Endodermal cell (in vitro differentiated cells): Measurements from ENCODE around the gene COPZ1. TPM values are rescaled to one million over a fixed set of nuclear protein-coding genes. Genes with fewer than 3 reads are reported as not detected.

Experiments
- DNase-seq: peaks from one replicate; pipeline ENCODE4 v3.0.0-alpha.2; 2017
- H3K27ac ChIP-seq: 2 replicates; pipeline ENCODE4 v1.5.1; 2013; ENCODE audit warnings: mild to moderate bottlenecking, low read depth, low read length, moderate library complexity
- H3K27me3 ChIP-seq: 2 replicates; pipeline ENCODE4 v1.6.1; 2013; ENCODE audit warnings: mild to moderate bottlenecking, low read length, moderate library complexity; ENCODE audit not compliant: insufficient read depth, control insufficient read depth, poor library complexity, severe bottlenecking
- H3K36me3 ChIP-seq: 2 replicates; pipeline ENCODE4 v1.7.0; 2013; ENCODE audit warnings: mild to moderate bottlenecking, low read length, moderate library complexity; ENCODE audit not compliant: control insufficient read depth, insufficient read depth
- H3K4me1 ChIP-seq: one replicate; pipeline ENCODE4 v1.7.0; 2013; ENCODE audit warnings: low read length; ENCODE audit not compliant: control insufficient read depth, insufficient read depth
- H3K4me3 ChIP-seq: 2 replicates; pipeline ENCODE4 v1.5.1; 2013; ENCODE audit warnings: mild to moderate bottlenecking, low read length, moderate library complexity
- H3K9ac ChIP-seq: 2 replicates; pipeline ENCODE4 v1.6.1; 2013; ENCODE audit warnings: mild to moderate bottlenecking, low read length, moderate library complexity; ENCODE audit not compliant: poor library complexity, severe bottlenecking; ENCODE audit errors: extremely low read depth
- H3K9me3 ChIP-seq: 2 replicates; pipeline ENCODE4 v1.6.1; 2013; ENCODE audit warnings: mild to moderate bottlenecking, low read length, moderate library complexity; ENCODE audit not compliant: control insufficient read depth
- H3K27ac Mint-ChIP-seq: 2 replicates; pipeline ENCODE4 v1.8.0; 2020; ENCODE audit warnings: mixed read lengths
- H3K27me3 Mint-ChIP-seq: 2 replicates; pipeline ENCODE4 v1.8.0; 2021; ENCODE audit warnings: mild to moderate bottlenecking, mixed read lengths; ENCODE audit not compliant: insufficient read depth
- H3K36me3 Mint-ChIP-seq: 2 replicates; pipeline ENCODE4 v1.8.0; 2020; ENCODE audit warnings: low read depth, mixed read lengths
- H3K4me1 Mint-ChIP-seq: 2 replicates; pipeline ENCODE4 v1.8.0; 2020; ENCODE audit warnings: mixed read lengths
- H3K4me3 Mint-ChIP-seq: 2 replicates; pipeline ENCODE4 v1.8.0; 2020; ENCODE audit warnings: mild to moderate bottlenecking, moderate library complexity, mixed read lengths
- H3K9me3 Mint-ChIP-seq: 2 replicates; pipeline ENCODE4 v1.8.0; 2020; ENCODE audit warnings: mild to moderate bottlenecking, mixed read lengths
- WGBS, 2 experiments: methylation state at CpG; one replicate each; pipeline versions ENCODE4 v1.1.5 to v1.1.7; 2013; ENCODE audit warnings: missing lambda C conversion rate in 2 of 2, mixed read lengths in 1 of 2; ENCODE audit not compliant: insufficient coverage in 1 of 2, insufficient read length in 1 of 2; 5-methylcytosine and 5-hydroxymethylcytosine counted together
- microRNA-seq: library from miRNA; unstranded; fragments of <30 nt; microRNA quantifications from one replicate; pipeline ENCODE4 v1.2.0, GENCODE V29; 2020; ENCODE audit warnings: borderline microRNAs expressed
- total RNA-seq, 2 donors: library from RNA; stranded (reverse); fragmentation: NEBNext Ultra II Directional in 1 of 2; extraction: Animal tissue kit (Norgen Biotek cat#: 25700) in 1 of 2; gene quantifications; 2 replicates in 1 of 2; 3 replicates in 1 of 2; pipeline ENCODE4 v1.2.1, GENCODE V29; 2021
- TF ChIP-seq, protein P1 (sequence below): fragments of 200-600 bp; sonication (generic); conservative IDR thresholded peaks from 2 replicates; pipeline ENCODE4 v1.5.0; 2021; ENCODE audit warnings: antibody characterized with exemption, mild to moderate bottlenecking

COPZ1 gene
- total RNA-seq, 2 donors from 2014 or later: 153 to 183 TPM

DNA sequence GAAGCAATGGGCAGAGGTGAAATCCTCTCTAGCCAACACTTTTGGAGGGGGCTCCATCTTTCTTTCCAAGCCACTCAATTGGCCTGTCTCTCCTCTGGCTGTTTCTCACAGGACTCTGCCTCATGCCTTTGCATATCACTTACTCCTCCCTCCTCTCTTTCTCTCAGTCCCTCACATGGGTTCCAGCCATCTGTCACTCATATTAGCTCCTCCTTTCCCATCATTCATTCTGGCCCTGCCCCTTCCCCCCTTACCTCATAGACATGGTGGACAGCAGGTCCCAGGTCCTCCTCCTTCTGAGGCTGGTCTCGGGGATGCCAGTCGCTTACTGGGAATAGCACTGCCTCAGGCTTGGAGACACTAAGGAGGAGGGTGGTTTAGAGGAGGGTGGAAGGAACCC is 76.2 kb downstream of the COPZ1 start:
- Mint-ChIP-seq H3K27ac (no peak overlapping the region), H3K4me1 (peaks cover 6% of the 10 kb centered on the region), H3K4me3 (no peak overlapping the region), H3K36me3 (peaks cover 88% of the 10 kb centered on the region), H3K9me3 (no peaks in the 10 kb centered on the region), H3K27me3 (no peaks in the 10 kb centered on the region)
- Histone ChIP-seq H3K36me3 (peaks cover 98% of the 10 kb centered on the region), H3K9me3 (no peaks in the 10 kb centered on the region), H3K27me3 (no peaks in the 10 kb centered on the region), H3K4me1 (peaks cover 3% of the 10 kb centered on the region), H3K4me3 (no peak overlapping the region), H3K9ac (no peak overlapping the region), H3K27ac (no peak overlapping the region)
- no peak for DNase-seq
- TF ChIP-seq, protein P1, sequence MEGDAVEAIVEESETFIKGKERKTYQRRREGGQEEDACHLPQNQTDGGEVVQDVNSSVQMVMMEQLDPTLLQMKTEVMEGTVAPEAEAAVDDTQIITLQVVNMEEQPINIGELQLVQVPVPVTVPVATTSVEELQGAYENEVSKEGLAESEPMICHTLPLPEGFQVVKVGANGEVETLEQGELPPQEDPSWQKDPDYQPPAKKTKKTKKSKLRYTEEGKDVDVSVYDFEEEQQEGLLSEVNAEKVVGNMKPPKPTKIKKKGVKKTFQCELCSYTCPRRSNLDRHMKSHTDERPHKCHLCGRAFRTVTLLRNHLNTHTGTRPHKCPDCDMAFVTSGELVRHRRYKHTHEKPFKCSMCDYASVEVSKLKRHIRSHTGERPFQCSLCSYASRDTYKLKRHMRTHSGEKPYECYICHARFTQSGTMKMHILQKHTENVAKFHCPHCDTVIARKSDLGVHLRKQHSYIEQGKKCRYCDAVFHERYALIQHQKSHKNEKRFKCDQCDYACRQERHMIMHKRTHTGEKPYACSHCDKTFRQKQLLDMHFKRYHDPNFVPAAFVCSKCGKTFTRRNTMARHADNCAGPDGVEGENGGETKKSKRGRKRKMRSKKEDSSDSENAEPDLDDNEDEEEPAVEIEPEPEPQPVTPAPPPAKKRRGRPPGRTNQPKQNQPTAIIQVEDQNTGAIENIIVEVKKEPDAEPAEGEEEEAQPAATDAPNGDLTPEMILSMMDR: no peak
- 92% methylated on average over 2 of the region's 2 CpGs; no CpG with 5 or more reads in 1 of the 2 experiments for WGBS, 2 experiments

Small RNA genes lying within 50 kb of the gene (microRNA-seq; reads per million reads assigned to microRNA genes)
- 38.0 reads per million, percentile 64 among the genes with 10 or more reads in this experiment for gene MIR148B

Other genes starting within 250 kb of the COPZ1 start
- 10 to 100 TPM; 32.4 to 37.2 TPM for gene SMUG1, start 136.1 kb upstream of the COPZ1 start, total RNA-seq
- 100 to 1,000 TPM; 230 to 341 TPM for gene CBX5, start 45.0 kb upstream of the COPZ1 start, total RNA-seq
- gene HNRNPA1, start 44.4 kb upstream of the COPZ1 start, total RNA-seq: 1,000 to 10,000 TPM; 2,414 to 2,488 TPM
- gene NFE2, start 24.1 kb upstream of the COPZ1 start, total RNA-seq: 1 to 10 TPM; 2.7 TPM
- not detected for gene GPR84, start 39.4 kb downstream of the COPZ1 start, total RNA-seq
- 10 to 100 TPM; 10.5 to 16.3 TPM for gene ZNF385A, start 59.6 kb downstream of the COPZ1 start, total RNA-seq
- 100 to 1,000 TPM; 189 to 243 TPM for gene ITGA5, start 94.1 kb downstream of the COPZ1 start, total RNA-seq
- not detected for gene GTSF1, start 148.5 kb downstream of the COPZ1 start, total RNA-seq
- gene NCKAP1L, start 172.6 kb downstream of the COPZ1 start, total RNA-seq: 1 to 10 TPM; 2.1 to 2.5 TPM
- 1 to 10 TPM; 1.1 to 1.6 TPM for gene PDE1B, start 224.5 kb downstream of the COPZ1 start, total RNA-seq